HG03045 (cell line): Measurements from ENCODE around the gene OPA1.

Source experiments
- ATAC-seq: cut with Tn5 transposase; IDR thresholded peaks from one replicate; pipeline ENCODE4 v1.9.1; 2021; ENCODE audit warnings: mild to moderate bottlenecking, moderate library complexity; ENCODE audit not compliant: unreplicated experiment

The OPA1 gene

GRCh38 chr3:193592841-193593667 lies at the start of gene OPA1:
Gene OPA1 (plus strand): TSS chr3:193593208. CDS start chr3:193593378, 170 bp downstream.
- peak; percentile 98 for ATAC-seq

- ATAC-seq, result no peak
Measured at GRCh38 chr3:193544289-193544688, 48.7 kb upstream of the OPA1 start.

- no peak for ATAC-seq
Measured at GRCh38 chr3:193545304-193545703, 47.7 kb upstream of the OPA1 start.

- ATAC-seq, result no peak
Measured at GRCh38 chr3:193546129-193546528, 46.9 kb upstream of the OPA1 start.

GRCh38 chr3:193548406-193548805 lies 44.6 kb upstream of the OPA1 start:
- ATAC-seq, result no peak

- no peak for ATAC-seq
Measured at GRCh38 chr3:193552923-193553322, 40.1 kb upstream of the OPA1 start.

GRCh38 chr3:193553586-193553985 lies 39.4 kb upstream of the OPA1 start:
- ATAC-seq, result no peak

- ATAC-seq, result no peak
Measured at GRCh38 chr3:193554811-193555210, 38.2 kb upstream of the OPA1 start, which contains the start of gene ATP13A4. Gene ATP13A4 (minus strand): TSS chr3:193554895. CDS start chr3:193554799, 96 bp downstream.

GRCh38 chr3:193556841-193557240 lies 36.2 kb upstream of the OPA1 start:
- ATAC-seq, result no peak

- ATAC-seq, result no peak
Measured at GRCh38 chr3:193559100-193559499, 33.9 kb upstream of the OPA1 start.

- no peak for ATAC-seq
Measured at GRCh38 chr3:193560091-193560490, 32.9 kb upstream of the OPA1 start.

- ATAC-seq, result no peak
Measured at GRCh38 chr3:193560870-193561269, 32.1 kb upstream of the OPA1 start.

GRCh38 chr3:193563426-193563825 lies 29.6 kb upstream of the OPA1 start:
- no peak for ATAC-seq

- ATAC-seq, result no peak
Measured at GRCh38 chr3:193564012-193564411, 29.0 kb upstream of the OPA1 start.

- ATAC-seq, result no peak
Measured at GRCh38 chr3:193569119-193569518, 23.9 kb upstream of the OPA1 start.

- peak; percentile 54 for ATAC-seq
Measured at GRCh38 chr3:193572426-193572908, 20.5 kb upstream of the OPA1 start.

GRCh38 chr3:193573403-193574191 lies 19.4 kb upstream of the OPA1 start:
- no peak for ATAC-seq

- no peak for ATAC-seq
Measured at GRCh38 chr3:193574488-193575070, 18.4 kb upstream of the OPA1 start.

GRCh38 chr3:193585530-193585929 lies 7.5 kb upstream of the OPA1 start:
- no peak for ATAC-seq

- no peak for ATAC-seq
Measured at GRCh38 chr3:193586526-193586925, 6.5 kb upstream of the OPA1 start.

- ATAC-seq, result no peak
Measured at GRCh38 chr3:193589129-193589528, 3.9 kb upstream of the OPA1 start.
